HPDE6-E6E7 (cell line): ENCODE results near the gene TUBA1A.
A peak's percentile ranks its signal among the peaks of the same experiment; 100 is the strongest.
"Not testable (repeated sequence)": the region's sequence is repeated elsewhere in the genome, so short reads cannot be mapped to it uniquely, and the experiment has no call there.

ENCODE experiments used
- DNase-seq: peaks from one replicate; pipeline ENCODE4 v3.0.0; 2011; ENCODE audit warnings: missing footprints; ENCODE audit errors: extremely low spot score

The TUBA1A gene

DNA sequence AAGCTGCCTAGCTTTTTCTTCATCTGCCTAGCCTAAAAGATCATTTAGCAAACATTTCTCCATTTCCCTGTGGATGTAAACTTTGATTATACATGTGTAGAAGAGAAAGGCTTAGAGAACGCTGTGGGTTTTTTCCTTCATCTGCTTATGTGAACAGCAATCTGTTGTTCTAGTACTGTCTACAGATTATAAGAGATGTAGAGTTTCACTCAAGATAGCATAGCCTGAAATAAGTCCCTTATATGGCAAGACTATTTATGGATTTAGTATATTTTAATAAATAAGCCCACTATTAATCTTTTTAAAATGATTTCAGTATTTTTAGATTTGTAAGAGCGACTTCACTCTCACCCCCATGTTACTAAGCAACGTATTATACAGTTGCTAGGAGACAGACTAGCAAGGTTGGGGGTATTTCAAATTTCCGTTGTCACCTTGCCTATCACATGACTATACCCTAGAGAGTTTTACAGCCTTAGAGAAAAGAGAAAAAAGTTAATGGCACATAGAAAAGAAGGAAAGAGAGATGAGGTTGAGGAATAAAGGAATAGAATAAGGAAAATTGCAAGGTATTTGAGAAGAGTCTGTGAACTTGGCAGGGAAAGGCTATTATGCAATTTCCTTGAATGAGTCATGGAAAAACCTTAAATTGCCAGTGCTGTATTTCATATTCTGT is 12.2 kb upstream of the TUBA1A start:
- DNase-seq, result peak; percentile 49

DNA sequence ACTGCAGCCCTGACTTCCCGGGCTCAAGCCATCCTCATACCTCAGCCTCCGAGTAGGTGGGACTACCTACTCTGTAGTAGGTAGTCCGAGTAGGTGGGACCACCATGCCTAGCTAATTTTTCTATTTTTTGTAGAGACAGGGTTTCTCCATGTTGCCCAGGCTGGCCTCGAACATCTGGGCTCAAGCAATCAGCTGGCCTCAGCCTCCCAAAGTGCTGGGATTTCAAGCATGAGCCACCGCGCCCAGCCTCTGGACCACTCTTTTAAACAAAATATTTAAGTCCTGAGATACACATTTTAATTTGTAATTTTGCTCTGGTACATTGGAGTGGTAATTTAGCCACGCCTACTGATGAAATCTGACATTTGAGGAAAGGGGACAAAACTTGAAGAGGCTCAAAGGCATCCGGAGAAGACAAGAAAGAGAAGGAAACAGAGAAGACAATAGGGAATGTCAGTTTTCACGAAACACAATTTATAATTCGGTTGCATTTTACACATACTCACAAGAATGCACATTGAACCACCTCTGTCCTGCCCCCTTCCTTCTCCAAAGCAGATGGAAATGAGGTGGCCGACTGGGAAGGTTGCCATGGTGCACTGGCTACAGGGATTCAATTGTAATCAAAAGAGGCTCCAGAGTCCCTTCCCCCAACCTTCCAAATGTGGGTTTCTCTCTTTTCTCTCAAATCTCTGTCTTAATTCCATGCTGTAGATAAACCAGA is 9.7 kb upstream of the TUBA1A start:
- DNase-seq, result no peak

DNA sequence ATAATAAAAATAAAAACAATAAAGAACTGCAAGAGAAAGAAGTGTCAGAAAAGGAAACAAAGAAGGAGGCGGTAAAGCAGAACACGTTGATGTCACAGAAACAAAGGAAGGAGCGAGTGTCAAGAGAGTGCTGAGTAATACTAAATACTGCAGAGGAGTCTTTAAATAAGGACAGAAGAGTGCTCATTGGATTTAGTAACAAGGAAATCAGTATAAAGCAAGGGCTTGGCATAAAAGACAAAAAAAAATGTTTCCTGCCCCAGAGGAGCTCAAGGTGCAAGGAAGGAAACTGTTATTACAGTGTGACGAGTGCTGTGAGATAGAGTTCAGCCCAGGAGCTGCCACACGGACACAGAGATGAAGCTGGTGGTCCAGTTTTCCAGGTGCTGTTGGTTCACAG is 8.4 kb upstream of the TUBA1A start:
- no peak for DNase-seq

DNA sequence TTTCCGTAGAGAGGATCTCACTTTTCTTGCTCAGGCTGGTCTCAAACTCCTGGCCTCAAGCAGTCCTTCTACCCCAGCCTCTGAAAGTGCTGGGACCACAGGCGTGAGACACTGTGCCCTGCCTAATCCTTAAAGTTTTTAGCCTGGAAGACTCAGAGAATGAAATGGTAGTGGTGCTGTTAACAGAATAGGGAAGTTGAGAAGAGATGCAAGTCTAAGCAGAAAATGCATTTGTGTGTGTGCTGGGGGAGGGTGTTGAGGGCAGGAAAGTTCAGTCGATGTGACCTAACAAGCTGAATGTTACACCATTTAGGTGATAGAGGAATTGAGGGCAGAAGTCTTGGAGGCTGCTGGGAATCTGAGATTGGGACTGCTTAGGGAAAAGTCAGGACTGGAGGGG is 6.9 kb upstream of the TUBA1A start:
- no peak for DNase-seq

DNA sequence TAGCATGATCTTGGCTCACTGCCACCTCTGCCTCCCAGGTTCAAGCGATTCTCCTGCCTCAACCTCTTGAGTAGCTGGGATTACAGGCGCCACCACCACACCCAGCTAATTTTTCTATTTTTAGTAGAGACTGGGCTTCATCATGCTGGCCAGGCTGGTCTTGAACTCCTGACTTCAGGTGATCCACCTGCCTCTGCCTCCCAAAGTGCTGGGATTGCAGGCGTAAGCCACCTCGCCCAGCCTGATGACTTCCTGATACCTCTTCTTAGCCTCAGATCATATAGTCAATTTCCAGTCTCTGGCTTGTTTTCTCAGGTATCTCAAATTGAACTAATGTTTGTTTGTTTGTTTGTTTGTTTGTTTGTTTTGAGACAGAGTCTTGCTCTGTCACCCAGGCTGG is 4.9 kb upstream of the TUBA1A start:
- DNase-seq, result not testable (repeated sequence)

DNA sequence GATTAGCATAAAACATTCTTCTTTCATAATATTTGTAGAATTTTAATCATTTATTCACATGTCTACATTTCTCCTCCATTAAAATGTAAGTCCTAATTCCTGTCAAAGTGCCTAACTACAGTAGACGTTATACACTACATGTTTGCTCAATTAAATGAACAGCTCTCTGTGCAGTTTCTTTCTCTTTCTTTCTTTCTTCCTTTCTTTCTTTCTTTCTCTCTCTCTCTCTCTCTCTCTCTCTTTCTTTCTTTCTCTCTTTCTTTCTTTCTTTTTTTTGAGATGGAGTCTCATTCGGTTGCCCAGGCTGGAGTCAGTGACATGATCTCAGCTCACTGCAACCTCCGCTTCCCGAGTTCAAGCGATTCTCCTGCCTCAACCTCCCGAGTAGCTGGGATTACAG is 2.6 kb upstream of the TUBA1A start:
- not testable (repeated sequence) for DNase-seq

DNA sequence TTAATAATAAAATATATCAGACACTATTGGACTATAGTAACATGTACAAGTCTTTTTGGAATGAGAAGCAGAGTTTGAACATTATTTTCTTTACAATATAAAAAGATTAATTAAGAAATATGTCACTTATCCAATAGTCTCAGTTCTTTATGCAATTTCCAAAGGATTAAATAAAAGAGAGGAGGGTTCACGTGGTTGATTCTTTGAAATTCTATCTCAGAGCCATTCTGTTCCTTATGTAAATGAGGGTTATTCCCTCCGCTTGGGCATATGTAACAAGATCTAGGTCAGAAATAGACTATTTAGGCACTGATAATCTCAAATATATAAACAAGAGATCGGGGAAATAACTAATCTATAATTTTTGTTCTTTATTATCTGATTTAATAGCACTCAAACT is 2.1 kb upstream of the TUBA1A start:
- no peak for DNase-seq

DNA sequence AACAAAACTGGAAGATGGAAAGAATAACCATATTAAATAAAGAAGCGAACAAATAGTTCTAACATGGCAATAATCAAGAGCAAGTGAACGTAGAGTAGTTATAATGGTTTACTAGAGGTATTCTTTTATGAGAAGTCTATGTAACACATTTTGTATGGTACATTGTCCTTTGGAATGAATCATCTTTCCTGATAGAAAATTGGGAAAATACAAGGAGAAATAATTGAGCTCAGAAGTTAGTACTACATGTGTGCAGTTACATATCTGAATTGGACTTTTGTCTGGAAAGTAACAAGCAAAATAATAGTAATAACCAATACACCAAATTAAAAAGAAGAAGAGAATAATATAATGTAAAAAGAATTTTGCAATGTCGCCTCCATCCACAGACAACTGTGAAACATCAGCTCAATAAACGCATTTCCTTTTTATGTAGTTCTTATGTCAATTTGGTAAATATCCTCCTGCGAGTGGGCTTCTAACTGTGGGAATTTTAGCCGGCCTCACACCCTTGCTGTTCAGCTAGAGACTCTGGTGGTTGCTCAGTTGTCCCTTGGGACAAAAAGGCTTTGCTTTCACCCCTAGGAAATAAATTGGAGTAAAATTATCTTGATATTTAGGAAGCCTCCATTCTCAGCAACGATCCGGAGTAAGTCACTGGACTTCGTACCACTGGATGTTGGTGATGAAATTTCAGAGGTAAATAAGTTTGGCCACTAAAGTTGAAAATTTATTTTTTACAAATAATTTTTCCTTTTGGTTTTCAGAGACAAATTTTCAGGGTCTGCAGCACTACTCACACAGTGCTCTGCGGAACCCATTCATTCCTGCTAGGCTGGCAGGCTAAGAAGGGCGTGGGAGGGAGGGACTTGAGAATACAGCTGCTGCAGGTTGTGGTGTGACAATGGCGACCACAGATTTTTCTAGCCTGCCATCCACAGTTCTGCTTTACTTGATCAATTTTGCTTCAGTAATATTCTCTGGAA is 1.1 kb upstream of the TUBA1A start:
- no peak for DNase-seq

DNA sequence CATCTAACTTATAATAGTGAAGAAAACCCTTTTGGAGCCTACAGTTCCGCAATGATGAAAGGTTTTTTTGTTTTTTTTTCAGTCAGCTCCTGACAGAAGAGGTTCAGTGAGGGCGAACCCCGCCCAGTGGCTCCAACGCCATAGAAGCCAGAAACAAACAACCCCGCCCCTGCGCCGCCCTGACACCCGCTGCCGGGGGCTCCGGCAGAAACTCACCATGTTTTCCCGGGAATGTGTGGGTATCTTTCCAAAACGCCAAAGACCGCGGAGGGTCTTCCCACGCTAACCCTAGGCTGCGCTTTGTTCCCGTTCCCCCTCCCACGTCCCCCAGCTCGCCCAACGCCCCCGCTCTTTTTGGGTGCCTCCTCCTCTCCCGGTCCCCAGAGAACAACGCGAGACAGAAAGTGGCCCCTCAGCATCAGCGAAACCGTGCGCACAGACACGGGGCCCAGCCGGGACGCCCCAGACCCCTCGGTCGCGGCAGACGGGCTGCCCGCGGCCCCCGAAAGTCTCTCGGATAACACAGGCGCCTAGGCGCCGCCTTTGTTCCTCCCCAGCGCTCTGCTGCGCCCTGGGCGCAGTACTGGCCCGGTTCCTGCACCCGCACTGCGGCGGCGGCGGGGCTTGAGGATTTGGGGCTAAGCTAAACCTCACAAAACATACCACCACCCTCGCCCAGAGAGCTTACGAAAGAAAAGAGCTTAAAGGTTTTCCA is 522 bp downstream of the TUBA1A start:
- DNase-seq, result peak; percentile 39

DNA sequence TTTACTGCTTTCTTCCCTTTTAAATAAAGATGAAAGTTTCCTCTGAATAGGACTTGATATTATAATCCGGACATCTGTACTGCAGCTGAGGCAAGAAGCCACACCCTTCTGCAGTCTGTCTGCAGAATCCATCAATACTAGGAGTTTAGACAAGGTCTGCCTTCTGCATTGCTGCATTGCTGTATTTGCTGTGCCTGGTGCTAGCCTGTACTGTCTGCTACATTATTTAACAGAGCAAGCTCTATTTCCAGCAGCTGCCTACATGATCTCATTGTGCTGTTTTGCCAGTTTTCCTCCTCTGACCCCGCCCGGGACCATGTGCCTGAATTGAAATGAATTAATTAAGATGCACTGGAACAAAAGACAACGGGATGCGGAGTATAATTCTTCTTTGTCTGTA is 1.7 kb downstream of the TUBA1A start:
- DNase-seq, result no peak

DNA sequence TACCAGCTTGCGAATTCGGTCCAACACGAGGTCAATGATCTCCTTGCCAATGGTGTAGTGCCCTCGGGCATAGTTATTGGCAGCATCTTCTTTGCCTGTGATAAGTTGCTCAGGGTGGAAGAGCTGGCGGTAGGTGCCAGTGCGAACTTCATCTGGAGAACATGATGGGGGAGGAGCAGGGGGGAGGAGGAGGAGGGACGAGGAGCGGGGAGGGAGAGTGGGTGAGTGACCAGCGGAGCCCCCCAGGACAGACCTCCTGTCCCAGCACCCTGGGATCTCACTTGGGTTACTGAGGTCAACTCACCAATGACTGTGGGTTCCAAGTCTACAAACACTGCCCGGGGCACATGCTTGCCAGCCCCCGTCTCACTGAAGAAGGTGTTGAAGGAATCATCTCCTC is 2.6 kb downstream of the TUBA1A start:
- not testable (repeated sequence) for DNase-seq

DNA sequence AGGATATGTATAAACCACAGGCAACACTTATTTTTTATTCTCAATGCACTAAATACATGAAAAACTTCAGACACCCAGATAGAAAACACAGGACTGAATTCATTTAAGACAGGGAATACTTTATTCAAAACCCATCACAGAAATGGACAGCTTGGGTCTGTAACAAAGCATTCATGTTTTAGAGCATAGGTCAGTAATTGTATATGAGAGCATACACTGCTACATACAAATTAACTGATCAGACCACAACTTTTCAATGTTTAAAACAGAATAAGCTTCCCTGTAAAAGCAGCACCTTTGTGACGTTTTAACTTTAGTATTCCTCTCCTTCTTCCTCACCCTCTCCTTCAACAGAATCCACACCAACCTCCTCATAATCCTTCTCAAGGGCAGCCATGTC is 4.2 kb downstream of the TUBA1A start:
- DNase-seq, result not testable (repeated sequence)

DNA sequence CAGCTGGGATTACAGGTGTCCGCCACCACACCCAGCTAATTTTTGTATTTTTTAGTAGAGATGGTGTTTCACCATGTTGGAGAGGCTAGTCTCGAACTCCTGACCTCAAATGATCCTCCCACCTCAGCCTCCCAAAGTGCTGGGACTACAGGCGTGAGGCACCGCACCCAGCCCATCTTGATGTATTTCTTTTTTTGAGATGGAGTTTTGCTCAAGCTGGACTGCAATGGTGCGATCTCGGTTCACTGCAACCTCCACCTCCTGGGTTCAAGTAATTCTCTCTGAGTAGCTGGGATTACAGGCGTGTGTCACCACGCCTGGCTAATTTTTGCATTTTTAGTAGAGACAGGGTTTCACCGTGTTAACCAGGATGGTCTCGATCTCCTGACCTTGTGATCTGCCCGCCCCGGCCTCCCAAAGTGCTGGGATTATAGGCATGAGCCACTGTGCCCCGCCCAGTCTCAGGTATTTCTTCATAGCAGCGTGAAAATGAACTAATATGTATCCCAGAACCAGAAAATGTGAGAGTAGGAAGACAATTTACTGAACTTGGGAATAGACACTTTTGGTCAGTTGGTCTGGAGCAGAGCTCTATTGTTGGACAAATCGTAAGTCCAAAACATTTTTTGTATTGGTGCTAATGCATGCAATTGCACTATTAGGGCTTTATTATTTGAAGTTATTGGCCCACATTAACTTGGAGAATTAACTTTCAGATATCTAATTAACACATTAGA is 5.5 kb downstream of the TUBA1A start:
- not testable (repeated sequence) for DNase-seq

DNA sequence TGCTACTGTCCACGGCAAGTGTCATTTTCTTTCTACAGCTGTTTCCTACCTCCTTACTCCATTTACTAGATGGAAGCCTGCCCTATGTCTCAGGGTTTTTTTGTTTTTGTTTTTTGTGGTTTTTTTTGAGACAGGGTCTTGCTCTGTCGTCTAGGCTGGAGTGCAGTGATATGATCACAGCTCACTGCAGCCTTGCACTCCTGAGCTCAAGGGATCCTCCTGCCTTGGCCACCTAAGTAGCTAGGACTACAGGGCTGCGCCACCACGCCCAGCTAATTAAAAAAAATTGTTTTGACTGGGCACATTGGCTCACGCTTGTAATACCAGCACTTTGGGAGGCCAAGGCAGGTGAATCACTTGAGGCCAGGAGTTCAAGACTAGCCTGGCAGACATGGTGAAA is 14.7 kb downstream of the TUBA1A start:
- no peak for DNase-seq

DNA sequence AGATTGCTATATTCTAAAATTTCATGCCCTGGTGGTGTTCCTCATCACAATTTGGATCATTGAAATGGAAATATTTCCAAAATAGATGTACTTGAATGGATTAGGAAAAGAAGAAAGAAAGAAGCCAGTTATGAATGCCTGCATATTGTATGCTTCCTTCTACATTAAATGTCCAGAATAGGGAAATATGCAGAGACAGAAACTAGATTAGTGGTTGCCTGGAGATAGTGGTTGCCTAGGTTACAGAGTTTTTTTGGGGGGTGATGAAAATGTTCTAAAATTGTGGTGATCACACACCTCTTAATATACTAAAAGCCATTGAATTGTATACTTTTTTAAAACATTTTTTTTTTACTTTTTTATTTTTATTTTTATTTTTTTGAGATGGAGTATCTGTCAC is 18.0 kb downstream of the TUBA1A start:
- DNase-seq, result no peak

DNA sequence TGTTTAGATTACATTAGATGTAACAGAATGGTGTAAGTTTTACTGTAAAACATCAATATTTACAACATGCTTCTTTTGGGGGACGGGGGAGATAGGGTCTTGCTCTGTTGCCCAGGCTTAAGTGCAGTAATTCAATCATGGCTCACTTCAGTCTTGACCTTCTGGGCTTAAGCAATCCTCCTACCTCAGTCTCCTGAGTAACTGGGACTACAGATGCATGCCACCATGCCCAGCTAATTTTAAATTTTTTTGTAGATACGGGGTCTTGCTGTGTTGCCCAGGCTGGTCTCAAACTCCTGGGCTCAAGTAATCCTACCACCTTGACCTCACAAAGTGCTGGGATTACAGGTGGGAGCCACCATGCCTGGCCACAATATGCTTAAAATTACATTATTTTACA is 23.8 kb downstream of the TUBA1A start:
- DNase-seq, result no peak

DNA sequence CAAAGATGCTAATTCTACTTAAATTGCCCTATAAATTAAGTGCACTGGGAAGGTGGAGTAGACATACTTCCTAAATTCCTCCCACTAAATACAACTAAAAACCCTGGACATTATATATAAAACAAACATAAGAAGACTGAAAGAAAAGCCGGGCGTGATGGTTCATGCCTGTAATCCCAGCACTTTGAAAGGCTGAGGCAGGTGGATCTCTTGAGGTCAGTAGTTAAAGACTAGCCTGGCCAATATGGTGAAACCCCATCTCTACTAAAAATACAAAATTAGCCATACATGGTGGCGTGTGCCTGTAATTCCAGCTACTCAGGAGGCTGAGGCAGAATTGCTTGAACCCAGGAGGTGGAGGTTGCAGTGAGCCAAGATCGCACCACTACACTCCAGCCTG is 27.0 kb downstream of the TUBA1A start:
- DNase-seq, result not testable (repeated sequence)

DNA sequence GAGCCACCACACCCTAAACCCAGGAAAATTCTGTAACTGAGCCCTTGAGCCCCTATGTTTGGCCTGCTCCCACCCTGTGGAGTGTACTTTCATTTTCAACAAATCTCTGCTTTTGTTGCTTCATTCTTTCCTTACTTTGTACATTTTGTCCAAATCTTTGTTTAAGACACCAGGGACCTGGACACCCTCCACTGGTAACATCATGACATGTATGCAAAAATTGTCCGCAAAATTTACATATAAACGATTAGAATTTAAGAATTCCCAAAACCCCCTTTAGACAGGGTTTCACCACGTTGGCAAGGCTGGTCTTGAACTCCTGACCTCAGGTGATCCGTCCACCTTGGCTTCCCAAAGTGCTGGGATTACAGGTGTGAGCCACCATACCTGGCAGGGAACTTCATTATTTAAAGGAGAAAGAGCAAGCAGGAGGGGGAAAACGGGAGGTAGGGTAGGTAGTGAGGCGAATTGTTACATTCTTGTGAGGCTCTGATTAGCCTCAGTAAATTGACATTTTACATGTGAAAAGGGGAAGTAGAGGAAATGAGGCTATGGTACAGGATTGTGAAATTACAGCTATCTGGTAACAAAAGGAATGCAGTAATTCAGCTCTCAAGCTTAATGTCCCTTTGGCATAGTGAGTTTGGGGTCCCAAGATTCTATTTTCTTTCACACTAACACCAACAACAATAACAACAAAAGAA is 27.6 kb downstream of the TUBA1A start:
- no peak for DNase-seq

DNA sequence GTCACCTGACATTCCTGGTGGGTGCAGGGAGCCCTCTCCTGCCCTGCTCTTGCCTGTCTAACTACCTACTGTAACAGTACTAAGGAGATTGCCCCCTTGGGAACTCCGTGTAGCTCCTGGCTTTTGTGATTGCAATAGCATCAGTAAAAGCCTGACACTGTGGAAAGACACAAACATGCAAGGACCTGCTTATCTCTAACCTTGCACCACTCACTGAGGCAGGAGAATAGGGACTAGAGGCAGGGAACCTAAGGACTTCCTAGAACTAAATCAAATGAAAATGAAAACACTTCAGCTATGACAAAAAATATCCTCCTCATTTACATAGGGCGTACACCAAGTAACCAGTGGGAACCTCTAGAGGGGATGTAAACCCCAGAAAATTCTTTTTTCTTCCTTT is 28.5 kb downstream of the TUBA1A start:
- DNase-seq, result no peak

DNA sequence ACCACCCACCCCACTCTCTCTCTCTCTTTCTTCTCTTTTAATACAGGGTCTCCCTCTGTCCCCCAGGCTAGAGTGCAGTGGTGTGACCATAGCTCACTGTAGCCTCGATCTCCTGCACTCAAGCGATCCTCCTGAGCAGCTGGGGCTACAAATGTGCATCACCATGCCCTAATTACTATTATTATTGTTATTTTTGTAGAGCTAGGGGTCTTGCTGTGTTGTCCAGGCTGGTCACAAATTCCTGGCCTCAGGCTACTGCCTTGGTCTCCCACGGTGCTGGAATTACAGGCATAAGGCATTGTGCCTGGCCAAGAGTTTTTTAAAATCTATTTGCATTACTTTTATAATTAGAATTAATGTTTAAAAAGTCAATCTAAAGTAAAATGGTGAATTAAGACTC is 34.7 kb downstream of the TUBA1A start:
- no peak for DNase-seq
